Hepatocyte (in vitro differentiated cells): ENCODE data around the gene CGN.

Experiments used
- EZH2 ChIP-seq: fragments of 200-600 bp; sonication (generic); IDR thresholded peaks from 2 replicates; pipeline ENCODE4 v1.6.1; 2016; ENCODE audit warnings: antibody characterized with exemption, mild to moderate bottlenecking, borderline replicate concordance
- TF ChIP-seq, protein P1 (sequence below): fragments of 200-600 bp; sonication (generic); IDR thresholded peaks from 2 replicates; pipeline ENCODE4 v1.5.1; 2016; ENCODE audit warnings: antibody characterized with exemption, mild to moderate bottlenecking; ENCODE audit not compliant: poor library complexity

DNA sequence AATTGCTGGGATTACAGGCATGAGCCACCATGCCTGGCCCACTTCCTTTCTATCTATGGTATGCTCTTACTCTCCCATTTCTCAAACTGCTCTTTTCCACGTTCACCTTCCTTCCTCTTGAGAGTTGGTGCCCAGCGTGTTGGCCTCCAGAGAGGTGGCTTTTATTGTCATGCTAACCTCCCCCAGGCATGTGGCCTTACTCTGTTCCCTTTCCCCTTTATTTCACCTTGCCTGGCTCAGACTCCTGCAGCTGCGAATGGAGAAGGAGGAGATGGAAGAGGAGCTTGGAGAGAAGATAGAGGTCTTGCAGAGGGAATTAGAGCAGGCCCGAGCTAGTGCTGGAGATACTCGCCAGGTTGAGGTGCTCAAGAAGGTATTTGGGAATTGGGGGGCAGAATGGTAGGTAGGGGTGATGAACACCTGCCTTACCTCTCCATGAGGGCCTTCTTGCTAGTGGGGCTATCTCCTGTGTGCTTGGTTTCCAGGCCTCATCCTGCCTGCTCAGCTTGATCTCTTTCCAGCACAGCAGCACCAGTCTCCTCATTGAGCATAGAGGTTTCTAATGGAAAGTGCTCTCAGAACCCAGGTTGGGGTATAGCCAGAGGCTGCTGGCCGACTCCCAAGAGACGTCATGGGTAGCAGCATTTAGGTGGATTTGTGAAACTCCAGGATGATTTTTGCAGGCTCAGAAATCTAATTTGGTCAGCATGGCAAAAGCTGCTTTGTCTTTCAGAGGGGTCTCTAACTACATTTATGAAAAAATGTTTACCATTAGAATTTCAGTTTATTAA is 15.7 kb downstream of the CGN start:
- TF ChIP-seq, protein P1, sequence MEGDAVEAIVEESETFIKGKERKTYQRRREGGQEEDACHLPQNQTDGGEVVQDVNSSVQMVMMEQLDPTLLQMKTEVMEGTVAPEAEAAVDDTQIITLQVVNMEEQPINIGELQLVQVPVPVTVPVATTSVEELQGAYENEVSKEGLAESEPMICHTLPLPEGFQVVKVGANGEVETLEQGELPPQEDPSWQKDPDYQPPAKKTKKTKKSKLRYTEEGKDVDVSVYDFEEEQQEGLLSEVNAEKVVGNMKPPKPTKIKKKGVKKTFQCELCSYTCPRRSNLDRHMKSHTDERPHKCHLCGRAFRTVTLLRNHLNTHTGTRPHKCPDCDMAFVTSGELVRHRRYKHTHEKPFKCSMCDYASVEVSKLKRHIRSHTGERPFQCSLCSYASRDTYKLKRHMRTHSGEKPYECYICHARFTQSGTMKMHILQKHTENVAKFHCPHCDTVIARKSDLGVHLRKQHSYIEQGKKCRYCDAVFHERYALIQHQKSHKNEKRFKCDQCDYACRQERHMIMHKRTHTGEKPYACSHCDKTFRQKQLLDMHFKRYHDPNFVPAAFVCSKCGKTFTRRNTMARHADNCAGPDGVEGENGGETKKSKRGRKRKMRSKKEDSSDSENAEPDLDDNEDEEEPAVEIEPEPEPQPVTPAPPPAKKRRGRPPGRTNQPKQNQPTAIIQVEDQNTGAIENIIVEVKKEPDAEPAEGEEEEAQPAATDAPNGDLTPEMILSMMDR = no peak
- TF ChIP-seq EZH2 = no peak
